ENCODE data around the gene KLF15.

Gene KLF15

DNA sequence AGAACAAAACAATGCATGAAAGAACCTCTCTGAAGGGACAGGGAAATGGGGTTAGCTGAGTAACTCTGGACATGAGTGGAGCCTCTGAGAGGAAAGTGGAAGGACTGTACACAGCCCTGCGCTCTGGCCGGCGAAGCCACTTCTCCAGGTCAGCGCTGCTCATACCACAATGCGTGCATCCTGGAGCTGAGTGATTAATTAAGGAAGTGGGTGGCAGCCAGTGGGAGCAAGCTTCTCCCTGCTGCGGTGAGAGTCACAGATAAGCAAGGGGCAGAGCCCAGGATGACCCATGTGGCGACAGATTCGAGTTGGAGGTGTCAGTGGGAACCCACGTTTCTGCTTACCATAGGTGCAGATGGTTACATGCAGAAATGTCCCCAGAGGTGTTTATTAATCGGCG, 48.0 kb downstream of the KLF15 start:
- TF ChIP-seq, protein P1, sequence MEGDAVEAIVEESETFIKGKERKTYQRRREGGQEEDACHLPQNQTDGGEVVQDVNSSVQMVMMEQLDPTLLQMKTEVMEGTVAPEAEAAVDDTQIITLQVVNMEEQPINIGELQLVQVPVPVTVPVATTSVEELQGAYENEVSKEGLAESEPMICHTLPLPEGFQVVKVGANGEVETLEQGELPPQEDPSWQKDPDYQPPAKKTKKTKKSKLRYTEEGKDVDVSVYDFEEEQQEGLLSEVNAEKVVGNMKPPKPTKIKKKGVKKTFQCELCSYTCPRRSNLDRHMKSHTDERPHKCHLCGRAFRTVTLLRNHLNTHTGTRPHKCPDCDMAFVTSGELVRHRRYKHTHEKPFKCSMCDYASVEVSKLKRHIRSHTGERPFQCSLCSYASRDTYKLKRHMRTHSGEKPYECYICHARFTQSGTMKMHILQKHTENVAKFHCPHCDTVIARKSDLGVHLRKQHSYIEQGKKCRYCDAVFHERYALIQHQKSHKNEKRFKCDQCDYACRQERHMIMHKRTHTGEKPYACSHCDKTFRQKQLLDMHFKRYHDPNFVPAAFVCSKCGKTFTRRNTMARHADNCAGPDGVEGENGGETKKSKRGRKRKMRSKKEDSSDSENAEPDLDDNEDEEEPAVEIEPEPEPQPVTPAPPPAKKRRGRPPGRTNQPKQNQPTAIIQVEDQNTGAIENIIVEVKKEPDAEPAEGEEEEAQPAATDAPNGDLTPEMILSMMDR (IDR thresholded peaks at IDR 0.05; ENCODE audit: control extremely low read depth, extremely low read depth, low read depth, missing control alignments) = no peak
- no peak for DNase-seq (ENCODE audit: extremely low spot score)
- POLR2A ChIA-PET = no interaction called here
- CTCF ChIA-PET = no interaction called here

DNA sequence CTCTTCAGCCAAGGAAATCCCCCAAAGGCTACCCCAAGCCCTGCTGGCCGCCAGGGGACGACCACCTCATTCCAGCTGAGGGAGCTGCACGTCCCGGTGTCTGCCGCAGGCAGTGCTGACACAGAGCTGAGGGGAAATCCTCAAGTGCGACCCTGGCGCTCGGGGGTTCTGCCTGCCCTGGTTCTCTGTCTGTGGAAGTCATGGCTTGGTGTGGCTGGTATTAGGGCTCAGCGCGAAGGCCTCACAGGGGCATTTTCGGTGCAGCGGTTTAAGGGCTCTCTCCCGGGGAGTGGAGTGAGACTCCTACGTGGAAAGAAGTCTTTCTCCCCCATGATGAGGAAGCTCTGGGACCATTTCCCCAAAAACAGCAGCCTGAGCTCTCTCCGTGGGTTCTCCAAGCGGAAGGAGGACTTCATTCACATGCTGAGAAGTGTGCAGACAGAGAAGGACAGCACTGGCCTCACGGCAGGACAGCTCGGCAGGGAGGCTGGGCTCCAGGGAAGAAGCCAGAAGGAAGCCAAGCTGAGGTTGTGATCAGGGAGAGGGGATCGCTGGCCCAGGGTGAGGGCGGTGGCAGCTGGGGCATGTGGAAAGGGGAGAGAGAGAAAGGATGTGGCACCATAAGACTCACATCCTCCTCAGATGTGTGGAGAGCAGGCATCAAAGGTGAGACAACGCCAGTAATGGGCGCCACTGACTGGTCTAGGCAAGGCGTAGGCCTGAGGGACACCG, 48.6 kb downstream of the KLF15 start:
- ChIA-PET POLR2A (no interaction called here), CTCF (no interaction called here)
- DNase-seq (ENCODE audit: extremely low spot score) = no peak
- TF ChIP-seq, protein P1 (IDR thresholded peaks at IDR 0.05; ENCODE audit: control extremely low read depth, extremely low read depth, low read depth, missing control alignments) = no peak

DNA sequence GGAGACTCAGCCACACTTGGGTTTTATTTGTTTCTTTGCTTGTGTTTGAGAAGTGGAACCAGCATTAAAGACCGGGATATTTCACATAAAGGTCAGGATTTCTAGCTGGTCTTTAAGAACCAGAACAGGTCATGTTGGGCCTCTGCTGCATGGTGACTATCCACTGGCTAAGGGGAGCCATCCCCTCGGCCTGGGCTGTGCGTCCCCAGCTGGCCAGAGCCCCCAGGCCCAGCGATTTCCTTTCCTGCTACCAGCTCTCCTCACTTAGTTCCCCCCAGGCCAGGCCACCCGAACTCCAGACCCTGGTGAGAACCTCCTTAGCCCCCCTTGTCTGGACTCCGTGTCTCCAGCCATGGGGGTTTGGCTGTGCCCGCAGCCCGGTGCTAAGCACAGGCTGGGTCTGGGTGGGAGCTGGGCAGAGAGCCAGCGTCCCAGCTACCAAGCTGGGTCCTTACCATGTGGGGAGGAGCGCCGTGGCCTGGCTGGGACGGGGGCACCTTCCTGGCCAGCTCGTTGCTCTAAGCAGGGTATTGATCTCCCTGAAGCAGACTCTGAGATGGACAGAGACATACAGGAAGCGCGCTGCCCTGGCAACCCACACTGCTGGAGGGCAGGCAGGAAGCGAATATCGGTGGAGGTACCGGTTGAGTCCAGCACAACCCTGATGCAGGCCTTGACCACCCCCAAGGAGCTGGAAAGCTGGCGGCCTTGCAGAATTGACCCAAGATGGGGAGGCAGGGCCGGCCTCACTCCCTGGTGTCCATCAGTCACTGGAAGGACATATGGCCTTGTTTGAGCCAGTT, 49.4 kb downstream of the KLF15 start:
- ChIA-PET POLR2A (no interaction called here), CTCF (no interaction called here)
- DNase-seq (ENCODE audit: extremely low spot score) = no peak
- TF ChIP-seq, protein P1 (IDR thresholded peaks at IDR 0.05; ENCODE audit: control extremely low read depth, extremely low read depth, low read depth, missing control alignments) = no peak

DNA sequence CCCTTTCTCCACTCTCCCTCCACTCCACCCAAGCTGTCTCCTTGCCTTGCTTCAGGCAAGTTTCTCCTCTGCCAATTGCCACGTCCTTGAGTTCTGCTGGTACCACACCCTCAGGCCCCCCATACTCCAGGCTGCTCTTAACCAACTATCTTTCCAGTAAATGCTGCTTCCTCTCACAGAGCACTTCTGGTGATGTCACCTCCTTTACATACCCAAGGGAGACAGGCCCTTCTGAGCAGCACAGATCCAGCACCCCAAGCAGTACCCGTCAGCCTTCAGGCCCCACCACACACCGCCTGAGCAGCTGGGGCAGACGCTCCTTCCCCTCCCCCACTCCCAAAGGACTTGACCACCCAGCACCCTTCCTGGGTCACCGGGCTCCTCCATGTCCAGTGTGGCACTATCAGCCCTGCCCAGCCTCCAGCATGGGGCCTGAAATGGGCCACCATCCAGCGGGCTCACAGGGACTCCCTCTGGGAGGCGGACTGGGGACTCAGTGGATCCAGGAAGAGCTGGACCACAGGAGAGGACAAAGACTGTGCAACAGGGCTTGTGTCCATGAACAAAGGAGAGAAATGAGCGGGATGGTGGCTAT, 50.2 kb downstream of the KLF15 start:
- ChIA-PET POLR2A (no interaction called here), CTCF (no interaction called here)
- DNase-seq (ENCODE audit: extremely low spot score) = no peak
- TF ChIP-seq, protein P1 (IDR thresholded peaks at IDR 0.05; ENCODE audit: control extremely low read depth, extremely low read depth, low read depth, missing control alignments) = no peak

DNA sequence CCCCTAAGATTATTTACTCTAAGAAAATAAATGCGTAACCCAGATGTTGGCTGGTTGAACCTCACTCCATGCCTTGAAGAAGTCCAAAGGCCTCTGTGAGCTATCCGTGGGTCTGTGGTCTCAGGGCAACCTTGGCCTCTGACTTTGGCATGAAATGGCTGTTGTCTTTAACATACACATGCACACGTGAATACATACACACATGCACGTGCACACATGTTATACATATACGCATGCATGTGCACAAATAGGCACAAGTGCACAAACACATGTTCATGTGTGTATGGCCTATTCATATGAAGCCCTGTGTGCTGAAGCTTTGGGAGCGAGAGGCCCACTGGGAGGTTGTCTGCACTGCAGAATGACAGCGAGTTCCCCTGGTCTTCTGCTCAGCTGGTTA, 50.8 kb downstream of the KLF15 start:
- DNase-seq (ENCODE audit: extremely low spot score) = no peak
- ChIA-PET POLR2A (no interaction called here), CTCF (interaction anchor here (0.9 kb wide), 1 partner anchor 12 kb away, joined by 3 read pairs; no protein-coding TSS in a partner anchor)
- TF ChIP-seq, protein P1 (IDR thresholded peaks at IDR 0.05; ENCODE audit: control extremely low read depth, extremely low read depth, low read depth, missing control alignments) = no peak

DNA sequence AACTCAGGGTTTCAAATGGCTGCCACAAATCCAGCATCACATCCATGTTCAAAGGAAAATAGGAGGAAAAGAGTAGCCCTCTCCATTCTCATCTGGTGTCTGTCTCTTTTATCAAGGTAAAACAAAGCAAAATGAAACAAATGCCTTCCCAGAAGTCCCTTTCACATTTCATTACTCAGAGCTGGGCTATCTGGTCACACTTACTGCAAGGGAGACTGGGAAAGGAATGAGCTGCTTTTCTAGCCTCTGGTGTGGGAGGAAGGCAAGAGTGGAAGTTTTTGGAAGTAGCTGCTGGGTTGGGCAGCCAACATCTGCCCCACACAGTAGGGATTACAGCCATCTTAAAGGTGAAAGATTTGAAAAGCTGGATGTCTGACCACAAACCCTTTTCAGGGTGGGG, 51.8 kb downstream of the KLF15 start:
- ChIA-PET POLR2A (no interaction called here), CTCF (interaction anchor here (0.8 kb wide), 1 partner anchor 9 kb away, joined by 3 read pairs; no protein-coding TSS in a partner anchor)
- no peak for DNase-seq (ENCODE audit: extremely low spot score)
- TF ChIP-seq, protein P1 (IDR thresholded peaks at IDR 0.05; ENCODE audit: control extremely low read depth, extremely low read depth, low read depth, missing control alignments) = no peak

All from GM10248 (cell line).